Heart left ventricle (tissue), 11 donors: ENCODE results near the gene CFL1. TPM values are rescaled to one million over a fixed set of nuclear protein-coding genes. Genes with fewer than 3 reads are reported as not detected.

Experiments used
- polyA plus RNA-seq, 2 donors: library from polyadenylated mRNA; stranded (reverse); fragments of 200-250 nt; gene quantifications; one replicate each; pipeline ENCODE4 v1.2.3, GENCODE V29; 2013
- total RNA-seq, 9 donors: library from RNA; depleted of rRNA in 2 of 9; stranded (reverse); fragments of >200 nt in 2 of 9; fragmentation: NEBNext Ultra II Directional in 3 of 9; extraction: Animal tissue kit (Norgen Biotek cat#: 25700) in 3 of 9; gene quantifications; one replicate each; pipeline versions ENCODE4 v1.1.0 to v1.2.4, GENCODE V29; 2016 to 2023
- donor health status: ischemic (EF 13 %, LVEDD 7.1; RV severe dilation, severe dysfunction).
- donor health status: healthy with polysubstance abuse.
- donor health status: DM: no; HTN: yes; CAD: no.
- donor health status: DM: no; HTN: no; CAD: no.
- donor health status: ischemic (EF 25% LVEDD 5.7; RV mildly dilated, moderate dysfunction).
- donor health status: healthy.
- donor health status: DM: yes; HTN: yes; CAD: no.
- donor health status: PGD.
- donor health status: nonischemic (EF 23%, LVEDD 6.1; RV moderate dilation, normal function).

CFL1 gene
- total and polyA plus RNA-seq, 11 donors = 289 to 973 (median 424) TPM

Other genes starting within 250 kb of the CFL1 start
- gene MAP3K11, start 244.0 kb downstream of the CFL1 start, total RNA-seq = 10 to 100 TPM; 26.2 to 68.6 (median 31.4) TPM
- 10 to 100 TPM; 29.4 to 39.3 TPM for gene MAP3K11, start 244.0 kb downstream of the CFL1 start, polyA plus RNA-seq
- 10 to 100 TPM in 8 of 9 donors, 1 to 10 TPM in 1; 9.5 to 23.4 (median 15.4) TPM for gene PCNX3, start 242.4 kb downstream of the CFL1 start, total RNA-seq
- gene PCNX3, start 242.4 kb downstream of the CFL1 start, polyA plus RNA-seq = 10 to 100 TPM in 1 of 2 donors, 1 to 10 TPM in 1; 7.1 to 14.0 TPM
- 10 to 100 TPM; 17.0 to 63.3 (median 21.6) TPM for gene SIPA1, start 220.1 kb downstream of the CFL1 start, total RNA-seq
- gene SIPA1, start 220.1 kb downstream of the CFL1 start, polyA plus RNA-seq = 10 to 100 TPM; 26.5 to 35.5 TPM
- 10 to 100 TPM; 31.2 to 86.4 (median 42.3) TPM for gene RELA, start 195.3 kb downstream of the CFL1 start, total RNA-seq
- 10 to 100 TPM; 22.2 to 49.5 TPM for gene RELA, start 195.3 kb downstream of the CFL1 start, polyA plus RNA-seq
- gene KAT5, start 145.9 kb downstream of the CFL1 start, total RNA-seq = 10 to 100 TPM; 36.4 to 52.5 (median 40.1) TPM
- gene KAT5, start 145.9 kb downstream of the CFL1 start, polyA plus RNA-seq = 10 to 100 TPM; 39.4 to 62.5 TPM
- gene RNASEH2C, start 137.4 kb downstream of the CFL1 start, total RNA-seq = 100 to 1,000 TPM in 2 of 9 donors, 10 to 100 TPM in 7; 31.7 to 131 (median 44.6) TPM
- 100 to 1,000 TPM in 1 of 2 donors, 10 to 100 TPM in 1; 90.5 to 120 TPM for gene RNASEH2C, start 137.4 kb downstream of the CFL1 start, polyA plus RNA-seq
- gene AP5B1, start 77.2 kb downstream of the CFL1 start, total RNA-seq = 10 to 100 TPM in 2 of 9 donors, 1 to 10 TPM in 7; 5.4 to 17.7 (median 8.7) TPM
- 1 to 10 TPM; 4.4 to 9.5 TPM for gene AP5B1, start 77.2 kb downstream of the CFL1 start, polyA plus RNA-seq
- gene OVOL1, start 71.1 kb downstream of the CFL1 start, total RNA-seq = not detected
- not detected for gene OVOL1, start 71.1 kb downstream of the CFL1 start, polyA plus RNA-seq
- under 1 TPM in 4 of 9 donors, not detected in 5; 0.13 to 0.52 (median 0.37) TPM for gene SNX32, start 24.2 kb downstream of the CFL1 start, total RNA-seq
- under 1 TPM; 0.11 to 0.54 TPM for gene SNX32, start 24.2 kb downstream of the CFL1 start, polyA plus RNA-seq
- 10 to 100 TPM; 24.6 to 39.6 (median 35.5) TPM for gene MUS81, start 2.3 kb upstream of the CFL1 start, total RNA-seq
- gene MUS81, start 2.3 kb upstream of the CFL1 start, polyA plus RNA-seq = 10 to 100 TPM; 53.0 to 56.1 TPM
- gene EFEMP2, start 14.6 kb upstream of the CFL1 start, total RNA-seq = 100 to 1,000 TPM in 3 of 9 donors, 10 to 100 TPM in 6; 67.7 to 123 (median 88.7) TPM
- gene EFEMP2, start 14.6 kb upstream of the CFL1 start, polyA plus RNA-seq = 10 to 100 TPM; 43.6 to 86.6 TPM
- 1 to 10 TPM in 3 of 9 donors, under 1 TPM in 5, not detected in 1; 0.16 to 9.4 (median 0.90) TPM for gene CTSW, start 21.7 kb upstream of the CFL1 start, total RNA-seq
- gene CTSW, start 21.7 kb upstream of the CFL1 start, polyA plus RNA-seq = under 1 TPM; 0.17 to 0.53 TPM
- gene FIBP, start 30.3 kb upstream of the CFL1 start, total RNA-seq = 10 to 100 TPM; 48.2 to 93.9 (median 57.3) TPM
- gene FIBP, start 30.3 kb upstream of the CFL1 start, polyA plus RNA-seq = 10 to 100 TPM; 35.0 to 74.7 TPM
- 10 to 100 TPM; 32.3 to 78.1 (median 36.9) TPM for gene CCDC85B, start 32.5 kb upstream of the CFL1 start, total RNA-seq
- gene CCDC85B, start 32.5 kb upstream of the CFL1 start, polyA plus RNA-seq = 10 to 100 TPM; 31.3 to 62.1 TPM
- gene FOSL1, start 42.2 kb upstream of the CFL1 start, total RNA-seq = 10 to 100 TPM in 1 of 9 donors, 1 to 10 TPM in 6, under 1 TPM in 2; 0.22 to 13.7 (median 1.5) TPM
- 10 to 100 TPM in 1 of 2 donors, 1 to 10 TPM in 1; 1.2 to 48.1 TPM for gene FOSL1, start 42.2 kb upstream of the CFL1 start, polyA plus RNA-seq
- gene C11orf68, start 60.9 kb upstream of the CFL1 start, total RNA-seq = 10 to 100 TPM; 17.0 to 49.0 (median 39.5) TPM
- gene C11orf68, start 60.9 kb upstream of the CFL1 start, polyA plus RNA-seq = 10 to 100 TPM; 34.0 to 41.5 TPM
- 100 to 1,000 TPM in 4 of 9 donors, 10 to 100 TPM in 5; 76.5 to 144 (median 96.9) TPM for gene DRAP1, start 61.2 kb upstream of the CFL1 start, total RNA-seq
- 100 to 1,000 TPM; 168 to 180 TPM for gene DRAP1, start 61.2 kb upstream of the CFL1 start, polyA plus RNA-seq
- gene TSGA10IP, start 87.3 kb upstream of the CFL1 start, total RNA-seq = under 1 TPM in 1 of 9 donors, not detected in 8; 0.51 TPM
- not detected for gene TSGA10IP, start 87.3 kb upstream of the CFL1 start, polyA plus RNA-seq
- 10 to 100 TPM; 21.6 to 57.2 (median 31.1) TPM for gene SART1, start 103.6 kb upstream of the CFL1 start, total RNA-seq
- gene SART1, start 103.6 kb upstream of the CFL1 start, polyA plus RNA-seq = 10 to 100 TPM; 40.4 to 70.1 TPM
- gene EIF1AD, start 144.0 kb upstream of the CFL1 start, total RNA-seq = 10 to 100 TPM; 13.0 to 25.2 (median 20.7) TPM
- 10 to 100 TPM; 12.9 to 44.0 TPM for gene EIF1AD, start 144.0 kb upstream of the CFL1 start, polyA plus RNA-seq
- gene BANF1, start 144.3 kb upstream of the CFL1 start, total RNA-seq = 100 to 1,000 TPM in 7 of 9 donors, 10 to 100 TPM in 2; 68.7 to 227 (median 187) TPM
- gene BANF1, start 144.3 kb upstream of the CFL1 start, polyA plus RNA-seq = 100 to 1,000 TPM; 220 to 345 TPM
- 1 to 10 TPM in 3 of 9 donors, under 1 TPM in 1, not detected in 5; 0.87 to 8.3 (median 2.3) TPM for gene CST6, start 153.8 kb upstream of the CFL1 start, total RNA-seq
- gene CST6, start 153.8 kb upstream of the CFL1 start, polyA plus RNA-seq = 1 to 10 TPM in 1 of 2 donors, not detected in 1; 6.3 TPM
- gene CATSPER1, start 168.3 kb upstream of the CFL1 start, total RNA-seq = under 1 TPM in 2 of 9 donors, not detected in 7; 0.35 to 0.91 TPM
- gene CATSPER1, start 168.3 kb upstream of the CFL1 start, polyA plus RNA-seq = under 1 TPM in 1 of 2 donors, not detected in 1; 0.12 TPM
- 1 to 10 TPM in 8 of 9 donors, under 1 TPM in 1; 0.96 to 4.9 (median 2.4) TPM for gene GAL3ST3, start 191.0 kb upstream of the CFL1 start, total RNA-seq
- gene GAL3ST3, start 191.0 kb upstream of the CFL1 start, polyA plus RNA-seq = 1 to 10 TPM in 1 of 2 donors, under 1 TPM in 1; 0.08 to 1.1 TPM
- 10 to 100 TPM; 69.8 to 92.9 (median 79.6) TPM for gene SF3B2, start 194.2 kb upstream of the CFL1 start, total RNA-seq
- 100 to 1,000 TPM in 1 of 2 donors, 10 to 100 TPM in 1; 43.5 to 106 TPM for gene SF3B2, start 194.2 kb upstream of the CFL1 start, polyA plus RNA-seq
- gene PACS1, start 212.1 kb upstream of the CFL1 start, total RNA-seq = 100 to 1,000 TPM in 3 of 9 donors, 10 to 100 TPM in 6; 39.2 to 151 (median 90.4) TPM
- 10 to 100 TPM; 30.6 to 40.2 TPM for gene PACS1, start 212.1 kb upstream of the CFL1 start, polyA plus RNA-seq